ENCODE data around the gene TNPO3.

- TF ChIP-seq CTCF (conservative IDR thresholded peaks at IDR 0.05) (no peak), EZH2 (IDR thresholded peaks at IDR 0.05; ENCODE audit: low read depth) (no peak)
Observed at GRCh38 chr7:128988372-128988771, 66.5 kb downstream of the TNPO3 start.
